Measurements from ENCODE around the gene COPS8.

DNA sequence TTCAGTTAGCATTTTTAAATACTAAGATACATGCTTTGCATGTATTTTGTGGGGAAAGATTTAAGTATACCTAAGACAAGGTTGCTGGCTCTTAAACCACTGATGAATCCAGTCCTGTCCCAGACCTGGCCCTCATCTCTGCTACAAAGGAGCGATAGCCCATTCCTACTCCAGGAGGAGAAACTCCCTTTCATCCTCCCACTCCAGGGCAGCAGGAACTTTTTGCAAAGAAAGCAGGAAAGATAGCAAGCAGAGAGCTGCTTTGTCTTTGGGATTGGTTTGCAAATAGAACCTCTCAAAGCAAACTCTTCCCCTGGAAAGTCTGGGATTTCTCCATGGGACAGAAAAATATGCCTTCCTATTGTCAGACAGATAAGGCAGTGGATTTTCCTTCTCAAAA lies 43.6 kb upstream of the COPS8 start:
- TF ChIP-seq POLR2A (IDR thresholded peaks at IDR 0.05): no peak
- TF ChIP-seq, protein P1, sequence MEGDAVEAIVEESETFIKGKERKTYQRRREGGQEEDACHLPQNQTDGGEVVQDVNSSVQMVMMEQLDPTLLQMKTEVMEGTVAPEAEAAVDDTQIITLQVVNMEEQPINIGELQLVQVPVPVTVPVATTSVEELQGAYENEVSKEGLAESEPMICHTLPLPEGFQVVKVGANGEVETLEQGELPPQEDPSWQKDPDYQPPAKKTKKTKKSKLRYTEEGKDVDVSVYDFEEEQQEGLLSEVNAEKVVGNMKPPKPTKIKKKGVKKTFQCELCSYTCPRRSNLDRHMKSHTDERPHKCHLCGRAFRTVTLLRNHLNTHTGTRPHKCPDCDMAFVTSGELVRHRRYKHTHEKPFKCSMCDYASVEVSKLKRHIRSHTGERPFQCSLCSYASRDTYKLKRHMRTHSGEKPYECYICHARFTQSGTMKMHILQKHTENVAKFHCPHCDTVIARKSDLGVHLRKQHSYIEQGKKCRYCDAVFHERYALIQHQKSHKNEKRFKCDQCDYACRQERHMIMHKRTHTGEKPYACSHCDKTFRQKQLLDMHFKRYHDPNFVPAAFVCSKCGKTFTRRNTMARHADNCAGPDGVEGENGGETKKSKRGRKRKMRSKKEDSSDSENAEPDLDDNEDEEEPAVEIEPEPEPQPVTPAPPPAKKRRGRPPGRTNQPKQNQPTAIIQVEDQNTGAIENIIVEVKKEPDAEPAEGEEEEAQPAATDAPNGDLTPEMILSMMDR (IDR thresholded peaks at IDR 0.05): no peak

Data from testis (tissue), 2 donors.